HG03342 (cell line): ENCODE data around the gene DACT2.
"Not testable (repeated sequence)": the region's sequence is repeated elsewhere in the genome, so short reads cannot be mapped to it uniquely, and the experiment has no call there.

Experiments used
- ATAC-seq: cut with Tn5 transposase; IDR thresholded peaks from one replicate; pipeline ENCODE4 v1.9.1; 2021; ENCODE audit warnings: mild to moderate bottlenecking, moderate library complexity; ENCODE audit not compliant: unreplicated experiment

The DACT2 gene

DNA sequence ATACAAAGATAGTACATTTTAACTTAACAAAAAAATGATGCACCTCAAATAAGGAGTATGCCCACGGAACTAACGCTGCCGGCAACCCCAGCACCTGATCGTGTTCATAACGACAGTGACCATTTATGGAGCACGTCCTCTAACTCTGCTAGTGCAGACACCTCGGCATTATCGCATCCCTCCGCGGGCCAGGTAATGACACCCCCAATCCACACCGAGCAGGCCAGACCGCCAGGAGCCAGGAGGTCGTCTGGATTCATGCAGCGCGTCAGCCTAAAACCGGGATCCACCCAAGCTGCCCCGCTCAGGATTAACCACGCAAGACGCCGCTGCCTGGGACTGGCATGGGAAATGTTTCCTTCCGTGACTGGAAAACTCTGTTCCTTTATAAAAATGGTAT is 34.1 kb downstream of the DACT2 start:
- ATAC-seq: no peak

DNA sequence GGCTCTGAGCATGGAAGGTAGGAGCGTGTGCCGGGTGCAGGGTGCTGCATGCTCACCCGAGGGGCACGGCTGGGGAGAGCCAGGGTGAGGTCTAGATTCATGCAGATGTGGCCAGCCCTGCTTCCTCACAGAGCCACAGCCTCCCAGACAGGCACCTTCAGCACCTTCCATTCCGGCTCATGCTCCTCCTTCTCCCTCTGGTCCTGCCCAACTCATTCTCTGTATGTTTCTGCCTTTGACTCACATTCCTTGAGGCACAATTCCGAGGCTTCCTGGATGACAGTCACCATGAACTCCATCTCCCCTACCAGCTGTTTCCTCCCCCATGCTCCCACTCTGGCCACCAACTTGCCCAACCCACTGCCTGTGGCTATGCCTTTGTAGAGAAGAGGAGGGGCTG is 35.4 kb downstream of the DACT2 start:
- no peak for ATAC-seq

DNA sequence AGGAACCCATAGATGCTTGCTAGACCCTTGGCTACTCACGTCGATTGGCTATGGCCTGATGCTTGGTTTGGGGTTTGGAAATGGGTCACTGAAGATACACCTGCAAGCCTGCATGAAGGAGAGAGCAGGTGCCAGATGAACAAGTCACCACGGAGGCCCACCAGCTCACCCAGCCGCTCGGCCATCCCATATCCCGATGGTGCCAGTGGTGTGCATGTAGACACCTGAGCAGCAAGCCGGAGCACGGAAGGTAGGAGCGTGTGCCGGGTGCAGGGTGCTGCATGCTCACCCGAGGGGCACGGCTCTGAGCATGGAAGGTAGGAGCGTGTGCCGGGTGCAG is 35.9 kb downstream of the DACT2 start:
- ATAC-seq: no peak

DNA sequence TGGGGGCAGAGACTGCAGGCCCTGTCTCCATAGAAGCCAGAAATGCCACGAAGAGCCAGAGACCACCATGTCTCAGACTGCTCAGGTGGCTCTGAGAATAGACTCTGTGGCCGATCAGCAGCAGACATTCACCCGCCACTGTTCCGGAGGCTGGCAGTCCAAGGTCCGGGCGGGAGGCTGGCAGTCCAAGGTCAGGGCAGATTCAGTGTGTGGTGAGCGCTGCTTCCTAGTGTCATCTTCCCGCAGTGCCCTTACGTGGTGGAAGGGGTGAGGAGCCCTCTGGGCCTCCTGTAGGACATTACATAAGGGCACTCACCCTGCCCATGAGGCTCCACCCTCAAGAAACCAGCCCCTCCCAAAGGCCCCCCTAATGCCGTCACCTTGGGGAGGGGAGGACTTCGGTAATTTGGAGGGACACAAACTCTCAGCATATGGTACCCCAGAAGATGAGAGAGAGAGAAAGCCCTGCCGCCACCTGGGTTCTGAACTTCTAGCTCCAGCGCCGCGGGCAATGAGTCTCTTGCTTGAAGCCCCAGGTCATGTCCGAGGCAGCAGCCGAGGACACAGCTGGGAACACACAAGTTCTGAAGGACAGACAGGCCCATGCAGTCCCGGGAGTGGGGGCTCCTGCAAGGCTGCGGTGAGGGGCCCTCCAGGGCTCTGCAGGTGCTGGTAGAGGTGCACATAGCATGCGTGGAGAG is 36.4 kb downstream of the DACT2 start:
- no peak for ATAC-seq

GRCh38 chr6:168281826-168282225 is 37.8 kb downstream of the DACT2 start:
- ATAC-seq: no peak

DNA sequence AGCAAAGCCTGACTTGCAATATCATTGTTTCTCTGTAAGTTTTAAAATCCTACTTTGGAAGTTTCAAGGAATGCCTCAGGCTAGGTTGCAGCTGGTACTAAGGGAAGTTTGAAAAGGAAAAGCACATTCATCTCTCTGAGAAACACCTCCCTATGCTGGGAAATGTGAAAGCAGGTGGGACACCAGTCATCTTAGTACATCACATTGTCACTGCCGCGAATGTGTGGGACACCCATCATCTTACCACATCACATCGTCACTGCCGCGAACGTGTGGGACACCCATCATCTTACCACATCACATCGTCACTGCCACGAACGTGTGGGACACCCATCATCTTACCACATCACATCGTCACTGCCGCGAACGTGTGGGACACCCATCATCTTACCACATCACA is 38.3 kb downstream of the DACT2 start:
- ATAC-seq: not testable (repeated sequence)

DNA sequence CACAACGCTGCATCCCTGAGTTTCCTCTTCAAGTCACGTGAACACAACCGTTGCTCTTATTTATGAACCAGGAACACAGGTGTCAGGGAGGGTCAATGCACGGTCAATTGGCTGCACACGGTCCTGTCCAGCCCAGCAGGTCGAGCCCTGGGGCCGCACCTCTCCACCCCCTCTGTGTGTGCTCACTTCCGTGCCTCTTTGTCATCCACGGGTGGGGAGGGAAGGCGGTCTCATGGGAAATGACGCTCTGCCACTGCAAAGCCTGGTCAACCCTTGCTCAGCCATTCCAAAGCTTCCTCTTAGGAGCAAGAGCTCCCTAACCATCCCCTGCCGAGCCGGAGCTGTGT is 38.7 kb downstream of the DACT2 start:
- ATAC-seq: no peak

- no peak for ATAC-seq
Observed at GRCh38 chr6:168280020-168280898, 39.3 kb downstream of the DACT2 start.

DNA sequence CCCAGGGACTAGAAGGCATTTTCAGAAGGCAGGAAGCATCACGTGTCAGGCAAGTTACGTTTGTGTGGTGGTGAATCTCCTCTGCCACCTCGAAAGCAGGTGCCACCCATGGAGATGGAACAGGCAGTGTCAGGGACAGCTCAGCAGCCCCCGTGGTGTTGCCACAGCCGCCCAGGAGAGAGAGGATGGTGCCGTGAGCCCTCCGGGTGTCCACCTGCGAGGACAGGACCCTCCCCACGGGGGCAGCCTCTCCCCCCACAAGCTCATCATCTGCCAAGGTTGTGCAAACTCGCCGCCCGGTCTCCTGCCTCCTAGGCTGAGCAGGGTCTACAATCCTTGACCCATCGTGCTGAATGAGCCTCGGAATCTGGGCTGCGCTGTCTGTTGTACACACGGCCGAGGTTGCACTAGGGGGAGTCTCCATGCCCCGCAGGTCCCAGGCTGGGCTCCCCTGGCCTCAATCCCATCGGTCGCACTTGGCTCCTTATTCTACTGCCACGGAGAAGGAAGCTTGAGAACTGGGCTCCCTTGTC is 40.1 kb downstream of the DACT2 start:
- no peak for ATAC-seq

- no peak for ATAC-seq
Observed at GRCh38 chr6:168278904-168279303, 40.7 kb downstream of the DACT2 start.

GRCh38 chr6:168277274-168277669 is 42.3 kb downstream of the DACT2 start:
- no peak for ATAC-seq

DNA sequence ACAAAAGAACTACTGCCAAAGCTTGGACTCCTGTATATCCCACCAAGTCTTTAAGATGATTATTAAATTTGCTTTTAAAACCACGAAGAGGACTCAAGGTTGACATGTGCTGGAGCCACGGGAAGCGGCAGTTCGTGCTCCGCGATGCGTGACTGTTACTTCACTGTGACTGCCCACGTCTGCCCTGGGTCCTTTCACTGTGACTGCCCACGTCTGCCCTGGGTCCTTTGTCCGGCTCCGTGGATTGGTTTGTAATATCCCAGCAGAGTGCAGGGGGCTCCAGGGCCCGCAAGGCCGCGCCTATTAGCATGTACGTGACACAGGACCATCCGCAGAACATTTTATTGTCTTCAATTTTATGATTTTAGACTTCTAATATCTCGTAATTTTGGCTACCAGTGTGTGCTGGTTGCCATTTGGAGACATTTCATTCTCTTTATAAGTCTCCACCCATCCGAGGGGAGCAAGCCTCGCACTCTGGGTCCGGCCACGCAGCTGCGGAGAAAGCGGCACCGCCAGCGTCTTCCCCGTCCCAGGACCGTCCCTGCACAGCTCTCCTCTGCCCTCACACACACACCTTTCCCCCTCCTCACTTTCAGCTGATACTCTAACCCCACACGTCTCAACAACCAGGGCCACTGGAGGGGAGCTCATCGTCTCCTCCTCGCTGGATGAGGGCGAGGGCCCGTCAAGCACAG is 42.9 kb downstream of the DACT2 start:
- no peak for ATAC-seq

GRCh38 chr6:168275168-168275567 is 44.4 kb downstream of the DACT2 start:
- no peak for ATAC-seq

GRCh38 chr6:168274037-168274952 is 45.3 kb downstream of the DACT2 start:
- no peak for ATAC-seq

DNA sequence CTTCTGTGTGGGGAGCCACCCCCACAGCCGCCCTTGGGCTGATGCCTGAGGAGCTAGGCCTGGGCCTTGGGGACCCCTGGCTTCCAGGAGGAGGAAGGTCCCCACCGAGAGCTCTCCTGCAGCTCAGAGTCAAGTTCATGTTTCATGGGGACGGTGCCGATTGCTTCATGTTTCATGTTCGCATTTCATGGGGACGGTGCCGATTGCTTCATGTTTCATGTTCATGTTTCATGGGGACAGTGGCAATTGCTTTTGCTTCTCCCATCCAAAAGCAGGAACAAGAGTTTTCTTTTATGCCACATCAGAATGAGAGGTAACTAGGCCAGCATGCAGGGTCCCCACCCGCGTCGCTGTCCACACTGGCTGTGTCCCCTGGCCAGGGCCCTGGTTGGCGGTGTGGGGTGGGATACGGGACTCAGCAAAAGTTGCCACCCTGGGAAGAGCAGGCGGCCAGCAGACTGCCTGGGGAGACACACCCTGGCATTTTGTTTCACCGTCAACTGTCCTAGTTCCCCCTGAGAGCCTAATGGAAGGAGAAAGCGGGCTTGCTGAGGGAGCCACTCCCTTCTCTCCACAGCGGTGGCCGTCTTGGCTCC is 46.0 kb downstream of the DACT2 start:
- no peak for ATAC-seq

GRCh38 chr6:168272415-168273325 is 46.9 kb downstream of the DACT2 start:
- ATAC-seq: no peak

DNA sequence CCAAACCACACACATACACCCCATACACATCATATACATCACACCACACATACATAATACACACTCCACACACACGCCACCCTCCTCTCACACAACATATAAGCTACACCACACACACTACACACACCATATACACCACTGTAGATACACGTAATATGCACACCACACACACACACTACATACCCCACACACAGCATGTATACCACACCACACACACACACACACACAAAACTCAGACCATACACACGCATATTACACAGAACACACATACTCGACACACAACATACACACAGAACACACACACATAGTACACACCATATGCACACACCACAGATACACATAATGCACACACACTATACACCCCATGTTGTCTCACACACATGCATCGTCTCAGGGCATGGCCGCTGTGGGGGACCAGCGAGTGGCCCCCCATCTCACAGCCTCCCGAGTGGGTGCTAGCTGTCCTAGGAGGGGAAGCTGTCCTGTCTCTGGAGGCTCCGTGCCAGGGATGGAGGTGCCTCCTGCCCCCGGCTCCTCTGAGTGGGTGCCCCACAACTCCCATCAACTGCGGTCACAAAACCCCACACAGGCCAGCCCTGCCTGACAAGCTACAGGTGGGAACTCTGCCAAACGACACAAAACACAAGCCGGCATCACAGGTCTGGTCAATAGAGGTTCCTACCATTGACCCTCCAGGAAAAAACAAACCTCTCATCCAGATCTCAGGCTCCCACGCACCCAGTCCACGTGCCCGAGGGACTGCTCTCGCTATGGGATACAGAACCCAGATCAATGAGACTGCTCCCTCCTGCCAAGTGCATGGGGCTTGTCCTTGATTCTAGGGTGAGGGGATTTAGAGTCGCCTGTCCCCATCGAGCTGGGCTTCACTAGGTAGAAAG is 49.1 kb downstream of the DACT2 start:
- no peak for ATAC-seq
